Ovary (tissue), 9 donors: Measurements from ENCODE around the gene CDIPT. TPM values are rescaled to one million over a fixed set of nuclear protein-coding genes. Genes with fewer than 3 reads are reported as not detected.

Experiments
- DNase-seq, 5 donors: peaks; one replicate each; pipeline ENCODE4 v3.0.0-alpha.2; 2019 to 2020
- H3K27ac ChIP-seq, 2 donors: fragments of 200-600 bp; one replicate each; pipeline versions ENCODE4 v1.5.1 to v1.8.0; 2019 to 2022
- H3K27me3 ChIP-seq: fragments of 200-600 bp; one replicate; pipeline ENCODE4 v1.8.0; 2022
- H3K36me3 ChIP-seq: fragments of 200-600 bp; sonication (generic); one replicate; pipeline ENCODE4 v1.5.1; 2019
- H3K4me1 ChIP-seq: one replicate; pipeline ENCODE4 v1.8.1; 2013; ENCODE audit warnings: mild to moderate bottlenecking, moderate library complexity; ENCODE audit not compliant: insufficient read depth
- H3K4me3 ChIP-seq: fragments of 200-600 bp; sonication (generic); one replicate; pipeline ENCODE4 v1.5.1; 2017
- H3K9me3 ChIP-seq, 2 donors: fragments of 200-600 bp in 1 of 2; sonication (generic) in 1 of 2; one replicate each; pipeline versions ENCODE4 v1.5.1 to v1.8.1; 2013 to 2019; ENCODE audit warnings: mild to moderate bottlenecking in 1 of 2, moderate library complexity in 1 of 2
- CTCF ChIP-seq, 3 donors: fragments of 450-650 bp in 2 of 3; fragments of 200-600 bp in 1 of 3; IDR thresholded peaks; one replicate each; pipeline versions ENCODE4 v1.5.1 to v1.8.0; 2016 to 2022; ENCODE audit warnings: antibody characterized with exemption in 3 of 3, mild to moderate bottlenecking in 1 of 3
- EP300 ChIP-seq: sonication (generic); formaldehyde crosslinking; IDR thresholded peaks from one replicate; pipeline ENCODE4 v1.6.1; 2017; ENCODE audit warnings: antibody characterized with exemption
- POLR2A ChIP-seq: fragments of 450-650 bp; IDR thresholded peaks from one replicate; pipeline ENCODE4 v1.6.1; 2017; ENCODE audit warnings: antibody characterized with exemption, mild to moderate bottlenecking, moderate library complexity
- WGBS, 3 donors: extraction: QIAGEN DNeasy Blood & Tissue Kit in 1 of 3; methylation state at CpG; one replicate each; pipeline versions ENCODE4 v1.1.5 to v1.1.7; 2013 to 2017; 5-methylcytosine and 5-hydroxymethylcytosine counted together
- intact Hi-C, 4 donors: fragments of 100-400 bp; cut with DNase I; formaldehyde crosslinking; loops; one replicate each; pipeline versions ENCODE4 v1.11.0 to v1.15.1; 2022 to 2023
- polyA plus RNA-seq, 2 donors: library from polyadenylated mRNA; stranded (reverse); fragments of 200-250 nt in 1 of 2; fragments of 350-450 nt in 1 of 2; fragmentation: Illumina TruSeq in 1 of 2; extraction: RNeasy Lipid Tissue Mini Kit (QIAGEN cat#74804) in 1 of 2; gene quantifications; one replicate each; pipeline ENCODE4 v1.2.3, GENCODE V29; 2013 to 2014
- total RNA-seq, 7 donors: library from RNA; depleted of rRNA in 2 of 7; stranded (reverse); fragments of >200 nt in 2 of 7; fragmentation: NEBNext Ultra II Directional in 3 of 7; extraction: Animal tissue kit (Norgen Biotek cat#: 25700) in 3 of 7; gene quantifications; one replicate each; pipeline versions ENCODE4 v1.1.0 to v1.2.4, GENCODE V29; 2016 to 2023
- donor health status: DM: no; HTN: no; CAD: no; lungs with moderate emphysema.
- donor health status: DM: no; HTN: no; CAD: no.
- donor health status: Bipolar disorder and iron deficiency.
- donor health status: DM: yes; HTN: yes; CAD: no.
- donor health status: DM: no; HTN: no; CAD: no.
- donor health status: DM: yes; HTN: yes; CAD: no.

CDIPT gene
- total and polyA plus RNA-seq, 9 donors, result 47.6 to 145 (median 110) TPM

- Histone ChIP-seq H3K9me3 (no peaks in the 10 kb centered on the region), H3K36me3 (no peaks in the 10 kb centered on the region), H3K27me3 (no peaks in the 10 kb centered on the region), H3K27ac (peak overlapping the region; percentile 57 to 98), H3K4me1 (peaks cover 29% of the 10 kb centered on the region), H3K4me3 (peak overlapping the region; percentile 95)
- TF ChIP-seq POLR2A (no peak), EP300 (no peak), CTCF (IDR thresholded peaks at IDR 0.05) (no peak)
- intact Hi-C loops, result loop anchor here in 1 of 4 donors (2.0 kb wide), 1 partner anchor 24 kb away; the partner anchor contains the start of gene KIF22
- peak; percentile 55 to 72 (median 70) for DNase-seq
- WGBS, 3 donors, result 4 to 5% (median 5%) methylated on average over 39 of the region's 39 CpGs
Observed at GRCh38 chr16:29815032-29815721, 47.8 kb downstream of the CDIPT start.

- no peaks in the 10 kb centered on the region for H3K9me3 ChIP-seq
- 63 to 82% (median 72%) methylated on average over 5 of the region's 5 CpGs for WGBS, 3 donors
- peak overlapping the region in 1 of 2 donors; percentile 89 for H3K27ac ChIP-seq
- intact Hi-C loops, result loop anchor here in 3 of 4 donors (2.0 to 5.0 kb wide), 4 partner anchors 24 to 193 kb away; partner anchors contain the start of gene KIF22 (in 1 of the 3)
- H3K4me1 ChIP-seq, result peaks cover 30% of the 10 kb centered on the region
- H3K4me3 ChIP-seq, result no peak overlapping the region
- TF ChIP-seq POLR2A (no peak), EP300 (no peak), CTCF (IDR thresholded peaks at IDR 0.05) (no peak)
- H3K36me3 ChIP-seq, result no peaks in the 10 kb centered on the region
- peak in 3 of 5 donors; percentile 32 to 50 (median 49) for DNase-seq
- H3K27me3 ChIP-seq, result no peaks in the 10 kb centered on the region
Observed at GRCh38 chr16:29814592-29814991, 48.4 kb downstream of the CDIPT start.

GRCh38 chr16:29813644-29814562, 49.1 kb downstream of the CDIPT start:
- 57 to 68% (median 64%) methylated on average over 22 to 24 of the region's 24 CpGs for WGBS, 3 donors
- H3K36me3 ChIP-seq, result no peaks in the 10 kb centered on the region
- peak in 4 of 5 donors; percentile 37 to 52 (median 47) for DNase-seq
- H3K4me1 ChIP-seq, result peaks cover 32% of the 10 kb centered on the region
- TF ChIP-seq POLR2A (no peak), CTCF (IDR thresholded peaks at IDR 0.05) (no peak), EP300 (no peak)
- no peak overlapping the region for H3K4me3 ChIP-seq
- H3K27ac ChIP-seq, result peak overlapping the region; percentile 2 to 89
- no peaks in the 10 kb centered on the region for H3K9me3 ChIP-seq
- intact Hi-C loops, result loop anchor here in 3 of 4 donors (2.0 to 5.0 kb wide), 4 partner anchors 23 to 193 kb away; partner anchors contain the start of gene KIF22 (in 1 of the 3)
- H3K27me3 ChIP-seq, result no peaks in the 10 kb centered on the region
